Measurements from ENCODE around the gene GIPC2.
"Not testable (repeated sequence)": the region's sequence is repeated elsewhere in the genome, so short reads cannot be mapped to it uniquely, and the experiment has no call there.

Gene GIPC2

GRCh38 chr1:78068681-78069283 is 23.0 kb downstream of the GIPC2 start:
- DNase-seq (ENCODE audit: low read depth, low spot score) = no peak

- no peak for DNase-seq (ENCODE audit: low read depth, low spot score)
Measured at GRCh38 chr1:78069784-78070183, 24.0 kb downstream of the GIPC2 start.

GRCh38 chr1:78070210-78070609 is 24.4 kb downstream of the GIPC2 start:
- no peak for DNase-seq (ENCODE audit: low read depth, low spot score)

- DNase-seq (ENCODE audit: low read depth, low spot score) = no peak
Measured at GRCh38 chr1:78070758-78071157, 25.0 kb downstream of the GIPC2 start.

GRCh38 chr1:78071696-78072095 is 25.9 kb downstream of the GIPC2 start:
- DNase-seq (ENCODE audit: low read depth, low spot score) = no peak

- no peak for DNase-seq (ENCODE audit: low read depth, low spot score)
Measured at GRCh38 chr1:78072216-78072615, 26.4 kb downstream of the GIPC2 start.

GRCh38 chr1:78073441-78073840 is 27.7 kb downstream of the GIPC2 start:
- DNase-seq (ENCODE audit: low read depth, low spot score) = no peak

- no peak for DNase-seq (ENCODE audit: low read depth, low spot score)
Measured at GRCh38 chr1:78075621-78076020, 29.9 kb downstream of the GIPC2 start.

- DNase-seq (ENCODE audit: low read depth, low spot score) = no peak
Measured at GRCh38 chr1:78078358-78078757, 32.6 kb downstream of the GIPC2 start.

- no peak for DNase-seq (ENCODE audit: low read depth, low spot score)
Measured at GRCh38 chr1:78079580-78079979, 33.8 kb downstream of the GIPC2 start.

- no peak for DNase-seq (ENCODE audit: low read depth, low spot score)
Measured at GRCh38 chr1:78080767-78081166, 35.0 kb downstream of the GIPC2 start.

- no peak for DNase-seq (ENCODE audit: low read depth, low spot score)
Measured at GRCh38 chr1:78081980-78082860, 36.5 kb downstream of the GIPC2 start.

- not testable (repeated sequence) for DNase-seq (ENCODE audit: low read depth, low spot score)
Measured at GRCh38 chr1:78084639-78085038, 38.9 kb downstream of the GIPC2 start.

- no peak for DNase-seq (ENCODE audit: low read depth, low spot score)
Measured at GRCh38 chr1:78086697-78087096, 40.9 kb downstream of the GIPC2 start.

GRCh38 chr1:78088015-78088414 is 42.2 kb downstream of the GIPC2 start:
- no peak for DNase-seq (ENCODE audit: low read depth, low spot score)

GRCh38 chr1:78088486-78088885 is 42.7 kb downstream of the GIPC2 start:
- no peak for DNase-seq (ENCODE audit: low read depth, low spot score)

GRCh38 chr1:78089010-78089409 is 43.2 kb downstream of the GIPC2 start:
- no peak for DNase-seq (ENCODE audit: low read depth, low spot score)

- DNase-seq (ENCODE audit: low read depth, low spot score) = no peak
Measured at GRCh38 chr1:78090472-78091133, 44.8 kb downstream of the GIPC2 start.

- no peak for DNase-seq (ENCODE audit: low read depth, low spot score)
Measured at GRCh38 chr1:78091215-78091813, 45.5 kb downstream of the GIPC2 start.

- no peak for DNase-seq (ENCODE audit: low read depth, low spot score)
Measured at GRCh38 chr1:78091886-78092285, 46.1 kb downstream of the GIPC2 start.

GRCh38 chr1:78092643-78093042 is 46.9 kb downstream of the GIPC2 start:
- DNase-seq (ENCODE audit: low read depth, low spot score) = no peak

GRCh38 chr1:78093560-78093959 is 47.8 kb downstream of the GIPC2 start:
- no peak for DNase-seq (ENCODE audit: low read depth, low spot score)

Data from smooth muscle cell of the brain vasculature (primary cell).